GM04503 (cell line): ENCODE measurements around the gene ATM.

Experiments used
- DNase-seq: peaks from one replicate; pipeline ENCODE4 v3.0.0-alpha.2; 2012; ENCODE audit warnings: low read depth

The ATM gene

GRCh38 chr11:108222574-108223347, at the start of gene ATM, which contains the start of gene NPAT:
Gene ATM (plus strand): TSS chr11:108223067. CDS start chr11:108227625, 4,558 bp downstream.
Gene NPAT (minus strand): TSS chr11:108222638. CDS start chr11:108222536, 102 bp downstream.
- peak; percentile 95 for DNase-seq

- DNase-seq: no peak
These were observed 45.3 kb upstream of the ATM start for GRCh38 chr11:108177570-108177969.

- no peak for DNase-seq
These were observed 29.1 kb upstream of the ATM start for GRCh38 chr11:108193725-108194124.

- DNase-seq: no peak
These were observed 26.0 kb upstream of the ATM start for GRCh38 chr11:108196901-108197300.

- DNase-seq: no peak
These were observed 25.5 kb upstream of the ATM start for GRCh38 chr11:108197351-108197750.

- no peak for DNase-seq
These were observed 24.0 kb upstream of the ATM start for GRCh38 chr11:108198833-108199232.

GRCh38 chr11:108199446-108200321, 23.2 kb upstream of the ATM start:
- DNase-seq: no peak

GRCh38 chr11:108203075-108203474, 19.8 kb upstream of the ATM start:
- DNase-seq: no peak

- DNase-seq: no peak
These were observed 18.5 kb upstream of the ATM start for GRCh38 chr11:108204376-108204775.

GRCh38 chr11:108204929-108205499, 17.9 kb upstream of the ATM start:
- DNase-seq: no peak

- no peak for DNase-seq
These were observed 16.7 kb upstream of the ATM start for GRCh38 chr11:108206171-108206570.

GRCh38 chr11:108206969-108207682, 15.7 kb upstream of the ATM start:
- no peak for DNase-seq

GRCh38 chr11:108207683-108208060, 15.2 kb upstream of the ATM start:
- DNase-seq: no peak

GRCh38 chr11:108210441-108210840, 12.4 kb upstream of the ATM start:
- no peak for DNase-seq

GRCh38 chr11:108213784-108214183, 9.1 kb upstream of the ATM start:
- DNase-seq: no peak

GRCh38 chr11:108216988-108217387, 5.9 kb upstream of the ATM start:
- DNase-seq: no peak

- no peak for DNase-seq
These were observed 4.4 kb upstream of the ATM start for GRCh38 chr11:108218455-108218854.

- no peak for DNase-seq
These were observed 3.7 kb upstream of the ATM start for GRCh38 chr11:108218912-108219783.

GRCh38 chr11:108220721-108221336, 2.0 kb upstream of the ATM start:
- DNase-seq: no peak

- DNase-seq: no peak
These were observed 1.5 kb upstream of the ATM start for GRCh38 chr11:108221371-108221770.
